HG03159 (cell line): Measurements from ENCODE around the gene NDUFS8.

Experiments
- ATAC-seq: cut with Tn5 transposase; IDR thresholded peaks from one replicate; pipeline ENCODE4 v1.9.1; 2021; ENCODE audit warnings: mild to moderate bottlenecking, moderate library complexity; ENCODE audit not compliant: unreplicated experiment

NDUFS8 gene

GRCh38 chr11:68014947-68015447 is 15.5 kb upstream of the NDUFS8 start:
- ATAC-seq, result no peak

- no peak for ATAC-seq
Observed at GRCh38 chr11:68015467-68015866, 15.0 kb upstream of the NDUFS8 start.

GRCh38 chr11:68016161-68016903 is 14.1 kb upstream of the NDUFS8 start:
- no peak for ATAC-seq

GRCh38 chr11:68016904-68017817 is 13.3 kb upstream of the NDUFS8 start:
- ATAC-seq, result no peak

- no peak for ATAC-seq
Observed at GRCh38 chr11:68017980-68018729, 12.3 kb upstream of the NDUFS8 start.

DNA sequence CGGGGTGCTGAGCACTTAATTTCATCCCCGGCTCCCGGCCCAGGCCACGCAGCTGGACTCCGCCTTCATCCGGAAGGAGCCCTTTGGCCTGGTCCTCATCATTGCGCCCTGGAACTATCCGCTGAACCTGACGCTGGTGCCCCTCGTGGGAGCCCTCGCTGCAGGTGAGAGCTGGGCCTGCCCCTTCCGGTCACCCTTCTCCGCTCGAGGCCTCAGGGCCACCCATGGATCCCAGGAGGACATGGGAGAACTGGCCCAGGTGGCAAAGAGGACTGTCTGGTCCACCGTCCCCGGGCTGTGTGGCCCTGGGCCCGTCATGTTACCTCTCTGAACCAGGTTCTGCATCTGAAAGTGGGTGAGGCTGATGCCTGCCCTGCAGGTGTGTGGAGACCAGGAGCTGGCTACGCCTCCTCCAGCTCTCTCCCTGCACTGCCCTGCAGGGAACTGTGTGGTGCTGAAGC is 11.7 kb upstream of the NDUFS8 start:
- no peak for ATAC-seq

DNA sequence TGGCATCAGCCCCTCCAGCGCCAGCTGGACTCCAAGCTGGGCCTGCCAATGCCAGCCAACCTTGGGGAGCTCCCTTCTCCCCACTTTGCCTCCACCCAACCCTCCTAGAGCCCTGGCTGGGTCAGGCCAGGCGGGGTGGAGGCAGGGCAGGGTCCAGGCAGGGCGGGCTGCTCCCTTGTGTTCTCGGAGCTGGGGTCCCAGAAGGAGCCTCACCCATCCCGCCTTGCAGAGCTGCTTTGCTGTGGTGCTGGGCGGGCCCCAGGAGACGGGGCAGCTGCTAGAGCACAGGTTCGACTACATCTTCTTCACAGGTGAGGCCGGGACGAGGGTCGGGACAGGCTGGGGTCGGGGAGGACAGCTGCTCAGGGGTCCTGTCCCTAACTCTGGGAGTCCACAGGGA is 11.0 kb upstream of the NDUFS8 start:
- ATAC-seq, result no peak

GRCh38 chr11:68020575-68020974 is 9.9 kb upstream of the NDUFS8 start:
- ATAC-seq, result no peak

GRCh38 chr11:68021167-68021787 is 9.2 kb upstream of the NDUFS8 start:
- no peak for ATAC-seq

GRCh38 chr11:68022531-68022930 is 8.0 kb upstream of the NDUFS8 start:
- no peak for ATAC-seq

DNA sequence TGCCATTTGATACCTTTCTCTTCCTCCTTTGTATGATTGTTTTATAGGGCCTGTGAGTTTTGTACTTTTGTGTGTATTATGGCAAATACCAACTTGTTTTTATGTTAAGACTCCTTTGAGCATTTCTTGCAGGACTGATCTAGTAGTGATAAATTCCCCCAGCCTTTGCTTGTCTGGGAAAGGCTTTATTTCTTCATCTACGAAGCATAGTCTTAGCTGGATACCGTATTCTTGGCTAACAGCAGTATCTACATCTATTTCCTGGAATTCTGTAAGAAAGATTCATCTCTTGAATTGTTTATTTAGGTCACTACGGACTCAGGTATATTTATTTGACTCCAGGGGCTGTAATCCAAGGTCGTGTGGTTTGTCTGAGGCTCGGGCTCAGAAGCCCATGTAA is 6.0 kb upstream of the NDUFS8 start:
- no peak for ATAC-seq

- no peak for ATAC-seq
Observed at GRCh38 chr11:68025047-68025446, 5.4 kb upstream of the NDUFS8 start.

DNA sequence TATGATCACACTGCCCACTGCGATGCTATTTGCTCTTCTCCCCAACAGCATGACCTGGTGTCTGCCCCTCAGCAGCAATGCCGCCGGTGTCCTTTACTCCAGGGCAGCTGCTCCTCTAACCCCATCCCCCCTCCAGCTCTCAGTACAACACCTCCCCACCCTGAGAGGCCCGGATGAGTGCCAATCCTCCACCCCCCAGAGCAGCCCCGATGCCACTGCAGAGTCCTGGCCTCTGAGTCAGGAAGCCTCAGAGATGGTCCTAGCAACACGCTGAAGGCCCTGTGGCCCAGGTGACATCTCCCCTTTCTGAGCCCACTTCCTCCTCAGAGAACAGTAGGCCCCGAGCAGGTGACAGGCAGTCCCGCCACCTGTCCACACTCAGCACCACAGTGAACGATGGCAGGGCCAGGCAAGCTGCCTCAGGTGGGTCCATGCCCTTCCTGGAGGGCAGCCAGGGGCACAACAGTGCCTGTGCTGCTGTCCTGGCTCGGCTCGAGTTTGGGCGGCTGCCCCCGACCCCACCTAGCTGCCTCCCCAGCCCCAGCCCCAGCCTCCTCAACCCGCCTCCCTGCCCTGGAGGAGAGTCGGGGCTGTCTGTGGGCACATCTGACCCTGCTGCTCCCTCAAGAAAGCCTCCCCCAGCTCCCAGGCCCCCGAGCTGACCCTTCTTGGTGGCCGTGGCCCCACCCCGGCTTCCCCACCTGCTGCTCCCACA is 3.9 kb upstream of the NDUFS8 start:
- ATAC-seq, result no peak

DNA sequence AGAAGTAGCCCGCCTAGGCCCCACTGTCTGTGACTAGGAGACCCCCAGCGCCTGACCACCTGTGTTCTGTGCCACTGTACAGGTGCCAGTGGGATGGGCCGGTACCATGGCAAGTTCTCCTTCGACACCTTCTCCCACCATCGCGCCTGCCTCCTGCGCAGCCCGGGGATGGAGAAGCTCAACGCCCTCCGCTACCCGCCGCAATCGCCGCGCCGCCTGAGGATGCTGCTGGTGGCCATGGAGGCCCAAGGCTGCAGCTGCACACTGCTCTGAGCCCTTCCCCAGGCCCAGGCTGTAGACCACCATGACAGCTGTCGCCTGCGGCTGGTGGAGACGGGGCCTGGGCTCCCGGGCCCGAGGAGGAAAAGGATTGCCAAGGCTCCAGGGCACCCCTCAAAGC is 2.8 kb upstream of the NDUFS8 start:
- no peak for ATAC-seq

- ATAC-seq, result no peak
Observed at GRCh38 chr11:68028802-68029545, 1.5 kb upstream of the NDUFS8 start.

DNA sequence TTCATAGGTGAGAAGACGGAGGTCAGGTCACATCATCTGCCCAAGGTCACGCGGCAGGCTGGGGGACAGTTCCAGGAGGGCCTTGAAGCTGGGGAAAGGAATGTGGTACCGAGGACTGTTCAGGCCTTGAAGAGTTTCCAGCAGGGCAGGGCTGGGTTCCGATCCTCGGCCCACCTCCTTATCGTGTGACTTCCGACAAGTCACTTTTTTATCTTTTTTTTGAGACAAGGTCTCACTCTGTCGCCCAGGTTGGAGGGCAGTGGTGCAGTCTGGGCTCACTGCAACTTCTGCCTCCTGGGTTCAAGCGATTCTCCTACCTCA is 623 bp downstream of the NDUFS8 start:
- no peak for ATAC-seq

GRCh38 chr11:68032003-68032402 is 1.5 kb downstream of the NDUFS8 start:
- ATAC-seq, result no peak

- ATAC-seq, result no peak
Observed at GRCh38 chr11:68032997-68033707, 2.7 kb downstream of the NDUFS8 start.

DNA sequence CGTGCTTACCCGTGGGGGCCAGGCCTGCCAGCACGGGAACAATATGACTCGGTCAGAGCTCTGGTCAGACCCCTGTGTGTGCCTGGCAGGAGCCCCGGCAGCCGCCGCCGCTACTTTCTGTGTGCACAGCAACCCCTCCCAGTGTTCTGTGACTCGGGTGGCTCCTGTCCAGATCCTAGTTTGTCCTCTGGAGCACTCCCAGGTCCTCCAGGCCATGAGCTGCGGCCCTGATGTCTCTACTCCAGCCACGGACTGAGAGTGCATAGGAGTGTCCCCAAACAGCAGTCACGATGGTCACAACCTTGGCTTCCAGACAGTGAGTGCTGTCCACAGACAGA is 3.2 kb downstream of the NDUFS8 start:
- no peak for ATAC-seq
